ENCODE results near the gene MYLK. TPM values are rescaled to one million over a fixed set of nuclear protein-coding genes. Genes with fewer than 3 reads are reported as not detected.
A peak's percentile ranks its signal among the peaks of the same experiment; 100 is the strongest.

MYLK gene
- total and polyA plus RNA-seq, 9 of the 15 experiments (the other 6 are each of a cell fraction or from before 2014, with no cell fraction given): 0.11 to 0.53 (median 0.18) TPM; not detected in 2

GRCh38 chr3:123624302-123624701 lies 259.8 kb downstream of the MYLK start:
- no peak overlapping the region for H3K4me3 ChIP-seq
- ChIA-PET CTCF (ENCODE audit: low intra/inter-chr PET ratio) (no interaction called here), POLR2A (interaction anchor here (1.0 kb wide), 1 partner anchor 9 kb away, joined by 3 read pairs; no protein-coding TSS in a partner anchor)
- H3K36me3 ChIP-seq (ENCODE audit: control insufficient read depth, insufficient read depth, low read length): no peaks in the 10 kb centered on the region
- H3K27ac ChIP-seq (ENCODE audit: extremely low read depth, low read depth, low read length): no peak overlapping the region
- no peak overlapping the region for H3K4me2 ChIP-seq (ENCODE audit: insufficient read depth, low read length)
- H3K79me2 ChIP-seq (ENCODE audit: control insufficient read depth, insufficient read depth, low read length): no peaks in the 10 kb centered on the region
- WGBS (ENCODE audit: insufficient coverage, low coverage, missing lambda C conversion rate): 0% methylated on average over 1 of the region's 1 CpG
- H3K9me3 ChIP-seq (replicated peaks; ENCODE audit: control insufficient read depth, insufficient read depth, low read depth, low read length): no peaks in the 10 kb centered on the region
- ATAC-seq (peak; percentile 62), FAIRE-seq (no peak), DNase-seq (ENCODE audit: extremely low read depth in 1 of 4, low spot score in 3 of 4) (peak; percentile 19 to 36 (median 31))
- in situ Hi-C loops (cut with MboI): no loop called here
- no peak overlapping the region for H3K9ac ChIP-seq (ENCODE audit: insufficient read depth in 1 of 2, low read depth in 2 of 2, low read length in 2 of 2)
- H3K4me1 ChIP-seq (replicated peaks in 1 of 2; ENCODE audit: control insufficient read depth in 2 of 2, insufficient read depth in 2 of 2, low read length in 2 of 2): peaks cover 0 to 6% of the 10 kb centered on the region in 2 experiments; a peak in 2 of 5 replicates
- H4K20me1 ChIP-seq (replicated peaks; ENCODE audit: control insufficient read depth, insufficient read depth, low read length): peaks cover 4% of the 10 kb centered on the region
- no peak overlapping the region for H2AFZ ChIP-seq (ENCODE audit: low read depth, low read length)
- H3K27me3 ChIP-seq (ENCODE audit: control insufficient read depth in 2 of 2, insufficient read depth in 2 of 2, low read length in 2 of 2): peaks cover 0 to 20% of the 10 kb centered on the region in 2 experiments; a peak in 2 of 5 replicates
- intact Hi-C loops (cut with micrococcal nuclease): no loop called here
- no TSS peak for BruUV-seq (replicated peaks)
- no peaks in the 10 kb centered on the region for H3K9me1 ChIP-seq (ENCODE audit: control insufficient read depth, insufficient read depth, low read length)
- TF ChIP-seq ZNF707 (CRISPR knock-in tag; conservative IDR thresholded peaks at IDR 0.05) (no peak), CEBPG (CRISPR knock-in tag; IDR thresholded peaks at IDR 0.05) (no peak), CEBPG (tag; conservative IDR thresholded peaks at IDR 0.05 in 1 of 2, IDR thresholded peaks at IDR 0.05 in 1 of 2) (no peak), TRIM28 (IDR thresholded peaks at IDR 0.05) (no peak), SMARCC2 (IDR thresholded peaks at IDR 0.05; ENCODE audit: low read depth) (no peak), ZNF384 (IDR thresholded peaks at IDR 0.05; ENCODE audit: low read depth, low read length) (peak; percentile 52), ZNF655 (CRISPR knock-in tag; IDR thresholded peaks at IDR 0.05) (no peak), NR2C1 (IDR thresholded peaks at IDR 0.05) (no peak), NR2C1 (tag; IDR thresholded peaks at IDR 0.05) (0 out of 2 replicates have a peak, but pooled peaks have one; percentile 56), CBFA2T2 (conservative IDR thresholded peaks at IDR 0.05) (0 out of 2 replicates have a peak, but pooled peaks have one; percentile 14), ZBTB12 (CRISPR knock-in tag; IDR thresholded peaks at IDR 0.05) (no peak), SAP30 (IDR thresholded peaks at IDR 0.05; ENCODE audit: borderline replicate concordance, insufficient read depth, low read depth, low read length, poor library complexity, severe bottlenecking) (no peak), CTBP1 (IDR thresholded peaks at IDR 0.05; ENCODE audit: borderline replicate concordance) (peak; percentile 70; the same call in 1 of the 2 replicates), RCOR1 (IDR thresholded peaks at IDR 0.05; ENCODE audit: borderline replicate concordance in 1 of 2, low read depth in 2 of 2, low read length in 2 of 2) (peak in 1 of 2 experiments; percentile 54; a peak in 1 of 4 replicates), RNF219 (CRISPR knock-in tag; IDR thresholded peaks at IDR 0.05) (no peak), SMAD4 (CRISPR knock-in tag; conservative IDR thresholded peaks at IDR 0.05) (no peak), NUFIP1 (IDR thresholded peaks at IDR 0.05; ENCODE audit: partially characterized antibody) (no peak), SRSF1 (IDR thresholded peaks at IDR 0.05; ENCODE audit: low read depth, low read length) (no peak), BRCA1 (IDR thresholded peaks at IDR 0.05) (no peak), BRCA1 (CRISPR knock-in tag; IDR thresholded peaks at IDR 0.05) (no peak), PHTF2 (CRISPR knock-in tag; IDR thresholded peaks at IDR 0.05) (no peak)

Measured in K562 (cell line).